HG03354 (cell line): ENCODE results near the gene SPAG16.
"Not testable (repeated sequence)": the region's sequence is repeated elsewhere in the genome, so short reads cannot be mapped to it uniquely, and the experiment has no call there.

Experiments used
- ATAC-seq: cut with Tn5 transposase; IDR thresholded peaks from one replicate; pipeline ENCODE4 v1.9.1; 2021; ENCODE audit warnings: mild to moderate bottlenecking; ENCODE audit not compliant: unreplicated experiment, poor library complexity, severe bottlenecking

SPAG16 gene

GRCh38 chr2:213265679-213266078, 18.6 kb upstream of the SPAG16 start:
- ATAC-seq = no peak

GRCh38 chr2:213266421-213266820, 17.8 kb upstream of the SPAG16 start:
- ATAC-seq = no peak

DNA sequence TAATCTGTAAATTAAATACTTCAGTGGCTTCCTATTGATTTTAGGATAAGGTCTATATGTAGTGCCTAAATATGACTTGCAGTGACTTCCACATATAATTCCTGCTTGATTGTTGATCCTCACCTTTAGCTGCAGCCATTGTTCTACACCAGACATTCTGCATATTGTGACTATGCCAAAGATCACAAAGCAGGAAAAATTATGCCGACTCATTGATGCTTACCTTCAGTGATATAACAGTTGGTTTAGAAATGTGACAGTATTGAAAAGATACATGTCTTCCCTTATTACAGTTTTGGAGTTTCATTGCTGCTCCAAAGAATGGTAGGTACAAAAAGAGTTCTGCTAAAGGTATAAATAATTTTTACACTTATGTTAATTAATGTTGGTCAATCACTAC, 12.3 kb upstream of the SPAG16 start:
- ATAC-seq = no peak

- ATAC-seq = no peak
These were observed 10.1 kb upstream of the SPAG16 start for GRCh38 chr2:213274143-213274542.

DNA sequence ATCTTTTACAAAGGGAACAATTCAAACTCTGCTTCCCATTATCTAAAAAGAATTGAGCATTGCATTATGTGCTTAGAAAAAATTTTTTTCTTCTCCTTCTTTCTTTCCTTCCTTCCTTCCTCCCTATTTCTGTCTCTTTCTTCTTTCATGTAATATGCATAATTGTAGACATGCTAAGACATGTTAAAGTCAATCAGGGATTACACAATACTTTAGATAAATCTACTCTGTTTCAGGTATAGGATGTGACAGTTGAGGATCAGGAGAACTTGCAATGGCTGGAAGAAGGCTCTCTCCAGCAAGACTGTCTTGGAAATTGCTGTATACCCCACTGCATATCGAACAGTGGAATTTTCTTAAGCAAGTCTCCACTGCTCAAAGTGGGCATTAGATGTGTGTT, 9.0 kb upstream of the SPAG16 start:
- no peak for ATAC-seq

- ATAC-seq = not testable (repeated sequence)
These were observed 7.1 kb upstream of the SPAG16 start for GRCh38 chr2:213277134-213277533.

DNA sequence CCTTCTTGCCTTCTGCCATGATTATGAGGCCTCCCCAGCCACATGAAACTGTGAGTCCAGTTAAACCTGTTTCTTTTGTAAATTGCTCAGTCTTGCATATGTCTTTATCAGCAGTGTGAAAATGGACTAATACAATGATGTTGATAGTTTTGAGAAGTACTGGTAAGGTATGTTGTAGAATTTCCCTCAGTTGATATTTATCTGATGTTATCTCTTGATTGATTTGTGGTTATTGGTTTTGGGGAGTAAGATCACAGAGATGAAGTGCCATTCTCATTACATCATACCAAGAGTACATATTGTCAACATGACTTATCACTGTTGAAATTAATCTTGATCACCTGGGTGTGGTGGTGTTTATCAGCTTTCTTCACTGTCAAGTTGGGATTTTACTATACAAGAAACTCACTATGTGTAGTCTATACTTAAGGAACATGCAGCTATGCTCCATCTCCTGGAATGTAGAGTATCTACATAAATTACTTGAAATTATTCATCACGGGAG, 5.1 kb upstream of the SPAG16 start:
- no peak for ATAC-seq

- no peak for ATAC-seq
These were observed 4.3 kb upstream of the SPAG16 start for GRCh38 chr2:213279971-213280370.

GRCh38 chr2:213281156-213281555, 3.1 kb upstream of the SPAG16 start:
- ATAC-seq = no peak

- ATAC-seq = no peak
These were observed 1.1 kb downstream of the SPAG16 start for GRCh38 chr2:213285404-213285803.

DNA sequence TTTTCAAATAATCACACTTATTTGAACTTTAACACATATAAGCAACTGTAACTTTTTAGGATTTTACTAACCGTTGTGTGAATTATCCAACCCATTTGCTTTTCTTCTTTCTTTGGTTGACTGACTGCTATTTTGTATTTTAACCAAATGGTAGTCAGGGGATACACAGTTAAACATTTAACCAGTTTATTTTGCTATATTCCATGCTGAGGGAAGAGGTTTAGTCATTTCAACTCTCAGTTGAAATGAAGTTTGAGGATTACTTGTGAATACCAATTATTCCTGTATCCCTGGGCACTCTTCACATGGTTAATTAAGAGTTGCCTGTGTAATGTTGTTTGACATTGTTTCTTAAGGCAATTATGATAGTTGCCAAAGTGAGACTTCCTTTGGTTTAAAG, 1.9 kb downstream of the SPAG16 start:
- ATAC-seq = no peak

DNA sequence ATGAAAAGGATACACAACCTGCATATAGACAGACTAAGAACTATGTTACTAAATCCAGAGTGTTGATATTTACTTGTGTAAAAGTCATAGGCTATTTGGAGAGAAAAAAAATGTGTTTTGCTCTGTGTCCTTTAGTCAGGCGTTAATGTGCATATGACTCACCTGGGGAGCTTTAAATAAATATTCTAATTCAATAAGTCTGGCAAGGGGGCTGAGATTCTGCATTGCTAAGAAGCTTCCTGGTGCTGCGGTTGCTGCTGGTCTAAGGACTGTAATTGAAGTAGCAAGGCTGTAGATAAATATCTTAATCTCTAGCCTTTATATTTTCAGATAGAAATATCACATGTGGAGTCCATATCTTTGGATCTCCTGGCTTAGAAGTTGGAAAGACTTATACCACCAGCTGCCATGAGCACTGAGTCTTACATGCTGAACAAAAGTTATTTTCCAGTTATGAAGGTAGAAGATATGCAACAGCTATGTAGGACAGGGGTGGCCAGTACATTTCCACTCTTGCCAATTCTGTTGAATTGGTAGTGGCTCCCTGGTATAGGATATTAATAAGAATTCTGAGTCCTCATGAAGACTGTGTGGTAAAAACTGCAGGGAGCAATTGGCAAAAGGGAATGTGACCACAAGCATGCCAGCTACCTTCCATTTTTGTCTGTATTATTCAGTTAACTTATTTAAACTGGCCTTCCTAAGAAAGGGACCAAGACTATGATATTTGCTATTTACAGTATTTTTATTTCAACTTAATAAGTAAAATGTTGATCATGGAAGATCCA, 4.8 kb downstream of the SPAG16 start:
- ATAC-seq = no peak

- ATAC-seq = no peak
These were observed 6.2 kb downstream of the SPAG16 start for GRCh38 chr2:213290501-213290900.

- no peak for ATAC-seq
These were observed 12.0 kb downstream of the SPAG16 start for GRCh38 chr2:213296270-213296669.

GRCh38 chr2:213306316-213306942, 22.2 kb downstream of the SPAG16 start:
- ATAC-seq = no peak

DNA sequence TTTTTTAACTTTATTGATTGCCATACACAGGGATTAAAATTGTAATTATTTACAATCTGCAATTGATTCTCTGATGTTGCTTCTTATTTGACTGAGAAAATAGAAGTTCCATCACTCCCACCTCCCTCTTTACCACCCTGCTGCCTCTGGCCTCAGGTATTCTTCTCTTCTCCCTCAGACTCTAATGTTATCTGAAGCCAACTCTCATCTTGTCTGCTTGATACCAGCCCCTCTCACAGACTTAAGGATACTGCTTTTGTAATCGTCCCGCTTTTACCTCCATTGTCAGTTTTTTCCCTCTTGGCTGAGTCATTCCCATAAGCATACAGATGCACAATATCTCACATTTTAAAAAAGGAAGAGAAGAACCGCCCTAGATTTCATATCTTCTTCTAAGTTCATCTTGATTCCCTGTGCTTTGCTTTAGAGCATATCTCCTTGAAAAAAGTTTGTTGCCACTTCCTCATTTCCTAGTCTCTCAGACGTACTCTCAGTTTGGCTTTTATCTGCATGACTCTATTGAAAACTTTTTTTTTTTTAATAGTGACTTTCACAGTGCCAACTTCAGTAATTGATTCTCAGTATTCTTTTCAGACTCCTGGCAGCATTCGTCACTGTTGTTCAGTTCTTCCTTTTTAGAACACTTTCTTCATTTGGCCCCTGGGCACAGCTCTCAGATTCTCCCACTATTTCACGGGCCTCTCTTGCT, 31.1 kb downstream of the SPAG16 start:
- peak; percentile 47 for ATAC-seq

GRCh38 chr2:213316001-213316735, 31.9 kb downstream of the SPAG16 start:
- ATAC-seq = no peak

DNA sequence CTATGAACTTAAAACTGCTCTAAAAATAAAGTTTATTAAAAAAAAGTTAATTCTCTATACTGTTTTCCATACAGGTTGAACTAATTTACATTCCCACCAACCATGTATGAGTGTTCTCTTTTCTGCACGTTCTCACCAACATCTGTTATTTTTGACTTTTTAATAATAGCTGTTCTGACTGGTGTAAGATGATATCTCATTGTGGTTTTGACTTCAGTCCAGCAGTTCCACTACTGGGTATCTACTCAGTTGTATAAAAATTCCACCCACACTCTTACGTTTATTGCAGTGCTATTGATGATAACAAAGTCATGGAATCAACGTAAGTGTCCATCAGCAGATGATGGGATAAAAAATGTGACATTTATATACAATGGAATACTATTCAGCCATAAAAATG, 33.7 kb downstream of the SPAG16 start:
- no peak for ATAC-seq

DNA sequence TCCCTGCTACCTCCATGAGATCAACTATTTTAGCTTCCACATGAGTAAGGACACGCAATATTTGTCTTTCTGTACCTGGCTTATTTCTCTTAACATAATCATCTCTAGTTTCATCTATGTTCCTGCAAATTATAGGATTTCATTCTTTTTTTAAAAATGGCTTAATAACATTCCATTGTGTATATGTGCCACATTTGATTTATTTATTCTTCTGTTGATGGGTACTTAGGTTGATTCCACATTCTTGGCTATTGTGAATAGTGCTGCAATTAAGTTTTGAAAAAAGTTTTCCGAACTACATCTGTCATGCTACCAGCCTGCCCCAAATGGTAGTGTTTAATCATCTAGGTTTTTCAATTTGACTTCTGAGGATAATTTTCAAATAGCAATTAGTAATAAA, 36.3 kb downstream of the SPAG16 start:
- no peak for ATAC-seq

- no peak for ATAC-seq
These were observed 52.0 kb downstream of the SPAG16 start for GRCh38 chr2:213336253-213336770.
